ENCODE measurements around the gene ATP2B2.

Gene ATP2B2

GRCh38 chr3:10329495-10330015 lies 175.8 kb downstream of the ATP2B2 start:
- Histone ChIP-seq H3K9ac (ENCODE audit: low read length) (no peak overlapping the region), H3K36me3 (replicated peaks; ENCODE audit: low read depth, low read length) (no peaks in the 10 kb centered on the region), H3K4me1 (ENCODE audit: low read length) (peaks cover 5% of the 10 kb centered on the region; the same call in 1 of the 2 replicates), H3K27ac (ENCODE audit: low read length) (no peak overlapping the region), H3K4me2 (ENCODE audit: low read length) (no peak overlapping the region), H3K9me3 (ENCODE audit: insufficient read depth, low read length) (no peaks in the 10 kb centered on the region), H3K79me2 (ENCODE audit: low read length) (no peaks in the 10 kb centered on the region), H3K4me3 (ENCODE audit: low read length) (no peak overlapping the region), H2AFZ (ENCODE audit: low read depth, low read length) (no peak overlapping the region), H4K20me1 (ENCODE audit: insufficient read depth, low read length) (no peaks in the 10 kb centered on the region), H3K27me3 (ENCODE audit: low read depth, low read length) (peaks cover 14% of the 10 kb centered on the region)
- TF ChIP-seq, protein P1, sequence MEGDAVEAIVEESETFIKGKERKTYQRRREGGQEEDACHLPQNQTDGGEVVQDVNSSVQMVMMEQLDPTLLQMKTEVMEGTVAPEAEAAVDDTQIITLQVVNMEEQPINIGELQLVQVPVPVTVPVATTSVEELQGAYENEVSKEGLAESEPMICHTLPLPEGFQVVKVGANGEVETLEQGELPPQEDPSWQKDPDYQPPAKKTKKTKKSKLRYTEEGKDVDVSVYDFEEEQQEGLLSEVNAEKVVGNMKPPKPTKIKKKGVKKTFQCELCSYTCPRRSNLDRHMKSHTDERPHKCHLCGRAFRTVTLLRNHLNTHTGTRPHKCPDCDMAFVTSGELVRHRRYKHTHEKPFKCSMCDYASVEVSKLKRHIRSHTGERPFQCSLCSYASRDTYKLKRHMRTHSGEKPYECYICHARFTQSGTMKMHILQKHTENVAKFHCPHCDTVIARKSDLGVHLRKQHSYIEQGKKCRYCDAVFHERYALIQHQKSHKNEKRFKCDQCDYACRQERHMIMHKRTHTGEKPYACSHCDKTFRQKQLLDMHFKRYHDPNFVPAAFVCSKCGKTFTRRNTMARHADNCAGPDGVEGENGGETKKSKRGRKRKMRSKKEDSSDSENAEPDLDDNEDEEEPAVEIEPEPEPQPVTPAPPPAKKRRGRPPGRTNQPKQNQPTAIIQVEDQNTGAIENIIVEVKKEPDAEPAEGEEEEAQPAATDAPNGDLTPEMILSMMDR (IDR thresholded peaks at IDR 0.05; ENCODE audit: low read depth, low read length): no peak
- no peak for TF ChIP-seq EZH2phosphoT487 (IDR thresholded peaks at IDR 0.05; ENCODE audit: low read depth)

GRCh38 chr3:10328460-10329071 lies 176.8 kb downstream of the ATP2B2 start:
- H3K4me1 ChIP-seq (ENCODE audit: low read length): peaks cover 5% of the 10 kb centered on the region; the same call in 1 of the 2 replicates
- no peaks in the 10 kb centered on the region for H3K79me2 ChIP-seq (ENCODE audit: low read length)
- H3K27ac ChIP-seq (ENCODE audit: low read length): no peak overlapping the region
- H4K20me1 ChIP-seq (ENCODE audit: insufficient read depth, low read length): no peaks in the 10 kb centered on the region
- H3K9ac ChIP-seq (ENCODE audit: low read length): no peak overlapping the region
- H3K36me3 ChIP-seq (replicated peaks; ENCODE audit: low read depth, low read length): no peaks in the 10 kb centered on the region
- no peak overlapping the region for H3K4me2 ChIP-seq (ENCODE audit: low read length)
- TF ChIP-seq, protein P1 (IDR thresholded peaks at IDR 0.05; ENCODE audit: low read depth, low read length): no peak
- TF ChIP-seq EZH2phosphoT487 (IDR thresholded peaks at IDR 0.05; ENCODE audit: low read depth): no peak
- peaks cover 14% of the 10 kb centered on the region for H3K27me3 ChIP-seq (ENCODE audit: low read depth, low read length)
- no peak overlapping the region for H3K4me3 ChIP-seq (ENCODE audit: low read length)
- H2AFZ ChIP-seq (ENCODE audit: low read depth, low read length): no peak overlapping the region
- no peaks in the 10 kb centered on the region for H3K9me3 ChIP-seq (ENCODE audit: insufficient read depth, low read length)

GRCh38 chr3:10327592-10327991 lies 177.8 kb downstream of the ATP2B2 start:
- Histone ChIP-seq H2AFZ (ENCODE audit: low read depth, low read length) (no peak overlapping the region), H3K4me2 (ENCODE audit: low read length) (no peak overlapping the region), H3K4me1 (ENCODE audit: low read length) (no peaks in the 10 kb centered on the region), H4K20me1 (ENCODE audit: insufficient read depth, low read length) (no peaks in the 10 kb centered on the region), H3K9ac (ENCODE audit: low read length) (no peak overlapping the region), H3K27ac (ENCODE audit: low read length) (no peak overlapping the region), H3K4me3 (ENCODE audit: low read length) (no peak overlapping the region), H3K79me2 (ENCODE audit: low read length) (no peaks in the 10 kb centered on the region), H3K27me3 (ENCODE audit: low read depth, low read length) (peaks cover 14% of the 10 kb centered on the region), H3K36me3 (replicated peaks; ENCODE audit: low read depth, low read length) (no peaks in the 10 kb centered on the region), H3K9me3 (ENCODE audit: insufficient read depth, low read length) (no peaks in the 10 kb centered on the region)
- TF ChIP-seq, protein P1 (IDR thresholded peaks at IDR 0.05; ENCODE audit: low read depth, low read length): no peak
- no peak for TF ChIP-seq EZH2phosphoT487 (IDR thresholded peaks at IDR 0.05; ENCODE audit: low read depth)

GRCh38 chr3:10322352-10322710 lies 183.1 kb downstream of the ATP2B2 start:
- TF ChIP-seq, protein P1 (IDR thresholded peaks at IDR 0.05; ENCODE audit: low read depth, low read length): peak; percentile 54
- no peak for TF ChIP-seq EZH2phosphoT487 (IDR thresholded peaks at IDR 0.05; ENCODE audit: low read depth)
- peaks cover 11% of the 10 kb centered on the region for H3K27me3 ChIP-seq (ENCODE audit: low read depth, low read length)

More at GRCh38 chr3:10322352-10322710, 183.1 kb downstream of the ATP2B2 start:
- H3K4me1 ChIP-seq (ENCODE audit: low read length): peaks cover 9% of the 10 kb centered on the region
- no peak overlapping the region for H2AFZ ChIP-seq (ENCODE audit: low read depth, low read length)
- no peak overlapping the region for H3K4me2 ChIP-seq (ENCODE audit: low read length)
- H3K9me3 ChIP-seq (ENCODE audit: insufficient read depth, low read length): no peaks in the 10 kb centered on the region
- peaks cover 36% of the 10 kb centered on the region for H3K79me2 ChIP-seq (ENCODE audit: low read length)
- H3K4me3 ChIP-seq (ENCODE audit: low read length): no peak overlapping the region
- H3K9ac ChIP-seq (ENCODE audit: low read length): no peak overlapping the region
- H3K27ac ChIP-seq (ENCODE audit: low read length): no peak overlapping the region
- H4K20me1 ChIP-seq (ENCODE audit: insufficient read depth, low read length): peaks cover 11% of the 10 kb centered on the region; the same call in 1 of the 2 replicates
- peaks cover 17% of the 10 kb centered on the region for H3K36me3 ChIP-seq (replicated peaks; ENCODE audit: low read depth, low read length)
